Epithelial cell of prostate (primary cell): Measurements from ENCODE around the gene ANO6.
"Not testable (repeated sequence)": the region's sequence is repeated elsewhere in the genome, so short reads cannot be mapped to it uniquely, and the experiment has no call there.

ENCODE experiments used
- DNase-seq: peaks from one replicate; pipeline ENCODE4 v3.0.0-alpha.2; 2011; ENCODE audit warnings: low read depth, low spot score
- H3K27ac ChIP-seq: fragments of 450-650 bp; 2 replicates; pipeline ENCODE4 v1.5.1; 2017; ENCODE audit warnings: mild to moderate bottlenecking

ANO6 gene

GRCh38 chr12:45368841-45369489 lies 153.1 kb downstream of the ANO6 start:
- DNase-seq = no peak
- H3K27ac ChIP-seq = no peak overlapping the region

- DNase-seq = no peak
- H3K27ac ChIP-seq = no peak overlapping the region
These were observed 161.9 kb downstream of the ANO6 start for GRCh38 chr12:45377815-45378214.

- DNase-seq = peak; percentile 20
- H3K27ac ChIP-seq = no peak overlapping the region
These were observed 163.4 kb downstream of the ANO6 start for GRCh38 chr12:45379261-45379660.

GRCh38 chr12:45381351-45381750 lies 165.5 kb downstream of the ANO6 start:
- no peak overlapping the region for H3K27ac ChIP-seq
- DNase-seq = no peak

GRCh38 chr12:45388545-45388944 lies 172.7 kb downstream of the ANO6 start:
- no peak for DNase-seq
- no peak overlapping the region for H3K27ac ChIP-seq

- H3K27ac ChIP-seq = no peak overlapping the region
- no peak for DNase-seq
These were observed 173.5 kb downstream of the ANO6 start for GRCh38 chr12:45389426-45389825.

GRCh38 chr12:45397499-45397898 lies 181.6 kb downstream of the ANO6 start:
- not testable (repeated sequence) for DNase-seq, H3K27ac ChIP-seq

GRCh38 chr12:45398552-45398951 lies 182.7 kb downstream of the ANO6 start:
- DNase-seq = no peak

GRCh38 chr12:45400991-45401390 lies 185.1 kb downstream of the ANO6 start:
- H3K27ac ChIP-seq = no peak overlapping the region
- no peak for DNase-seq

More at GRCh38 chr12:45398552-45398951, 182.7 kb downstream of the ANO6 start:
- no peak overlapping the region for H3K27ac ChIP-seq

GRCh38 chr12:45402288-45402687 lies 186.4 kb downstream of the ANO6 start:
- no peak for DNase-seq
- no peak overlapping the region for H3K27ac ChIP-seq

- DNase-seq = no peak
- H3K27ac ChIP-seq = no peak overlapping the region
These were observed 191.3 kb downstream of the ANO6 start for GRCh38 chr12:45406988-45407850.

- DNase-seq = no peak
- no peak overlapping the region for H3K27ac ChIP-seq
These were observed 192.3 kb downstream of the ANO6 start for GRCh38 chr12:45407981-45408728.

GRCh38 chr12:45408729-45409114 lies 192.8 kb downstream of the ANO6 start:
- no peak overlapping the region for H3K27ac ChIP-seq
- DNase-seq = no peak

- peak; percentile 12 for DNase-seq
- no peak overlapping the region for H3K27ac ChIP-seq
These were observed 194.1 kb downstream of the ANO6 start for GRCh38 chr12:45409966-45410365.

- no peak for DNase-seq
- H3K27ac ChIP-seq = no peak overlapping the region
These were observed 195.7 kb downstream of the ANO6 start for GRCh38 chr12:45411626-45412025.

- DNase-seq = peak; percentile 98
- H3K27ac ChIP-seq = peak overlapping the region; percentile 57
These were observed 199.5 kb downstream of the ANO6 start for GRCh38 chr12:45415393-45415817.

GRCh38 chr12:45416126-45416525 lies 200.2 kb downstream of the ANO6 start:
- H3K27ac ChIP-seq = peak overlapping the region; percentile 57
- DNase-seq = no peak

GRCh38 chr12:45418520-45418919 lies 202.6 kb downstream of the ANO6 start:
- no peak overlapping the region for H3K27ac ChIP-seq
- DNase-seq = no peak

- no peak overlapping the region for H3K27ac ChIP-seq
- no peak for DNase-seq
These were observed 203.5 kb downstream of the ANO6 start for GRCh38 chr12:45419317-45419814.

GRCh38 chr12:45421736-45422135 lies 205.8 kb downstream of the ANO6 start:
- H3K27ac ChIP-seq = no peak overlapping the region
- no peak for DNase-seq

- DNase-seq = no peak
- H3K27ac ChIP-seq = no peak overlapping the region
These were observed 208.0 kb downstream of the ANO6 start for GRCh38 chr12:45423931-45424330.
